GM12878 (cell line): ENCODE measurements around the gene NAB1. TPM values are rescaled to one million over a fixed set of nuclear protein-coding genes. Genes with fewer than 3 reads are reported as not detected.
A peak's percentile ranks its signal among the peaks of the same experiment; 100 is the strongest.

Source experiments
- ATAC-seq: fragments of 200-7000 bp; cut with Tn5 transposase; 3 replicates; pipeline ENCODE4 v1.9.1; 2020; ENCODE audit warnings: mild to moderate bottlenecking, moderate library complexity
- BruUV-seq: library from RNA; stranded (reverse); fragments of 400-500 nt; replicated peaks from 2 replicates; lab custom pipeline; 2021; lab: Mats Ljungman, UMichigan
- CTCF ChIA-PET: fragments of 300-600 bp; sonication (Branson Sonifier 250); formaldehyde crosslinking; extraction: SDS; loops from one replicate; lab custom pipeline; 2021; ENCODE audit warnings: inconsistent platforms; lab: Yijun Ruan, JAX
- POLR2A ChIA-PET: fragments of 350-600 bp; formaldehyde crosslinking; extraction: SDS; loops from one replicate; lab custom pipeline; 2021; ENCODE audit warnings: inconsistent platforms; lab: Charles Lee
- RAD21 ChIA-PET: fragments of 300-600 bp; sonication (Branson Sonifier 250); formaldehyde crosslinking; loops from one replicate; lab custom pipeline; 2023; ENCODE audit warnings: antibody characterized with exemption; ENCODE audit not compliant: unreplicated experiment; lab: Charles Lee
- SMC1A ChIA-PET: fragments of 300-600 bp; sonication (Branson Sonifier 250); formaldehyde crosslinking; loops from one replicate; lab custom pipeline; 2023; ENCODE audit not compliant: unreplicated experiment, uncharacterized antibody; lab: Charles Lee
- DNase-seq: peaks from one replicate; pipeline ENCODE4 v3.0.0-alpha.2; 2011; ENCODE audit warnings: low read depth, low spot score
- FAIRE-seq: peaks from 3 replicates; lab custom pipeline; 2011; peaks lifted over from hg19 to GRCh38; lab: Jason Lieb, UNC
- H2AFZ ChIP-seq: 2 replicates; pipeline ENCODE4 v1.6.0; 2011; ENCODE audit warnings: low read depth, low read length, control low read depth; ENCODE audit not compliant: control insufficient read depth
- H3K27ac ChIP-seq: 2 replicates; pipeline ENCODE4 v1.5.1; 2011; ENCODE audit warnings: control low read depth; ENCODE audit not compliant: control insufficient read depth, insufficient read depth
- H3K27me3 ChIP-seq, 2 experiments: replicated peaks in 1 of 2; 2 replicates each; pipeline versions ENCODE4 v1.6.0 to v1.6.1; 2011; ENCODE audit warnings: low read length in 1 of 2; ENCODE audit not compliant: control insufficient read depth in 2 of 2, insufficient read depth in 2 of 2
- H3K36me3 ChIP-seq, 2 experiments: 2 replicates each; pipeline ENCODE4 v1.5.1; 2011; ENCODE audit warnings: low read length in 1 of 2; ENCODE audit not compliant: control insufficient read depth in 2 of 2, insufficient read depth in 2 of 2
- H3K4me1 ChIP-seq: 2 replicates; pipeline ENCODE4 v1.6.1; 2011; ENCODE audit warnings: mild to moderate bottlenecking, low read length, moderate library complexity, mixed read lengths; ENCODE audit not compliant: control insufficient read depth, insufficient read depth
- H3K4me2 ChIP-seq: 2 replicates; pipeline ENCODE4 v1.6.0; 2011; ENCODE audit warnings: control low read depth; ENCODE audit not compliant: control insufficient read depth, insufficient read depth
- H3K4me3 ChIP-seq: fragments of 200-600 bp; sonication (generic); 2 replicates; pipeline ENCODE4 v1.5.1; 2016
- H3K79me2 ChIP-seq: 2 replicates; pipeline ENCODE4 v1.6.0; 2011; ENCODE audit warnings: low read length; ENCODE audit not compliant: control insufficient read depth, insufficient read depth
- H3K9ac ChIP-seq: 2 replicates; pipeline ENCODE4 v1.8.0; 2011; ENCODE audit warnings: low read length, control low read depth, mixed read lengths; ENCODE audit not compliant: control insufficient read depth, insufficient read depth
- H3K9me3 ChIP-seq: replicated peaks from 3 replicates; pipeline ENCODE4 v1.5.1; 2011; ENCODE audit warnings: mild to moderate bottlenecking, low read length; ENCODE audit not compliant: control insufficient read depth, insufficient read depth
- H4K20me1 ChIP-seq: 2 replicates; pipeline ENCODE4 v1.6.0; 2011; ENCODE audit not compliant: control insufficient read depth, insufficient read depth
- EGR1 ChIP-seq, 2 experiments: IDR thresholded peaks; 1 replicate in 1 of 2; 2 replicates in 1 of 2; pipeline ENCODE4 v1.6.1; 2011 to 2012; ENCODE audit warnings: low read depth in 2 of 2, low read length in 2 of 2, borderline replicate concordance in 1 of 2, mild to moderate bottlenecking in 1 of 2, moderate library complexity in 1 of 2
- FOXK2 ChIP-seq: fragments of 450-650 bp; IDR thresholded peaks from 2 replicates; pipeline ENCODE4 v1.6.1; 2017; ENCODE audit warnings: mild to moderate bottlenecking, moderate library complexity
- HCFC1 ChIP-seq: fragments of 150-350 bp; IDR thresholded peaks from 2 replicates; pipeline ENCODE4 v1.6.1; 2014; ENCODE audit warnings: low read length
- IRF4 ChIP-seq: IDR thresholded peaks from 2 replicates; pipeline ENCODE4 v1.6.1; 2011; ENCODE audit warnings: low read depth, low read length
- MTA3 ChIP-seq: IDR thresholded peaks from 2 replicates; pipeline ENCODE4 v1.6.1; 2012; ENCODE audit warnings: low read length, inconsistent platforms, borderline replicate concordance
- MYB ChIP-seq: fragments of 150-350 bp; IDR thresholded peaks from 2 replicates; pipeline ENCODE4 v1.6.1; 2014; ENCODE audit warnings: mild to moderate bottlenecking, low read depth, low read length, borderline replicate concordance
- NFXL1 ChIP-seq: fragments of 450-650 bp; IDR thresholded peaks from 2 replicates; pipeline ENCODE4 v1.6.1; 2017; ENCODE audit warnings: antibody characterized with exemption, mild to moderate bottlenecking, borderline replicate concordance
- RAD51 ChIP-seq: fragments of 450-650 bp; IDR thresholded peaks from 2 replicates; pipeline ENCODE4 v1.6.1; 2016; ENCODE audit warnings: moderate library complexity, mild to moderate bottlenecking, inconsistent platforms
- SKIL ChIP-seq: fragments of 450-650 bp; IDR thresholded peaks from 2 replicates; pipeline ENCODE4 v1.6.1; 2017; ENCODE audit warnings: mild to moderate bottlenecking, low read depth, inconsistent platforms; ENCODE audit not compliant: poor library complexity, severe bottlenecking
- SMAD5 ChIP-seq: IDR thresholded peaks from 2 replicates; pipeline ENCODE4 v1.6.1; 2016; ENCODE audit warnings: antibody characterized with exemption, low read depth
- SREBF1 ChIP-seq: IDR thresholded peaks from 2 replicates; pipeline ENCODE4 v1.6.1; 2012; ENCODE audit warnings: mild to moderate bottlenecking, low read length
- ZBTB4 ChIP-seq: fragments of 450-650 bp; formaldehyde crosslinking; IDR thresholded peaks from 2 replicates; pipeline ENCODE4 v1.4.0; 2022; ENCODE audit warnings: mild to moderate bottlenecking, moderate library complexity
- in situ Hi-C: fragments of 300-500 bp; cut with MboI; formaldehyde crosslinking; loops from 9 replicates; pipeline ENCODE4 v1.14.3; 2018; ENCODE audit warnings: mixed read lengths
- intact Hi-C: fragments of 100-400 bp; cut with micrococcal nuclease; formaldehyde crosslinking; loops from one replicate; pipeline ENCODE4 v1.14.2; 2022; ENCODE audit not compliant: unreplicated experiment
- polyA plus RNA-seq, 11 experiments: library from polyadenylated mRNA; depleted of rRNA in 4 of 11; unstranded in 6 of 11; stranded (reverse) in 5 of 11; fragments of >200 nt; fragmentation: Nextera tagmentation in 4 of 11; fragmentation: Illumina TruSeq in 1 of 11; extraction: Ambion mirVana in 4 of 11; extraction: Trizol in 1 of 11; gene quantifications; 1 replicate in 1 of 11; 2 replicates in 10 of 11; pipeline versions ENCODE4 v1.2.1 to v1.2.3, GENCODE V29; 2011 to 2016; ENCODE audit warnings: inconsistent platforms in 2 of 11, missing spikeins in 2 of 11, low read depth in 1 of 11
- total RNA-seq, 4 experiments: library from RNA; depleted of rRNA in 3 of 4; stranded (reverse); fragments of >200 nt in 3 of 4; fragmentation: Illumina TruSeq in 1 of 4; extraction: Trizol in 1 of 4; gene quantifications; 2 replicates each; pipeline versions ENCODE4 v1.2.1 to v1.2.3, GENCODE V29; 2013 to 2021

Gene NAB1
- total and polyA plus RNA-seq, 10 of the 15 experiments (the other 5 are each of a cell fraction or from before 2014, with no cell fraction given): 4.5 to 39.6 (median 23.0) TPM

DNA sequence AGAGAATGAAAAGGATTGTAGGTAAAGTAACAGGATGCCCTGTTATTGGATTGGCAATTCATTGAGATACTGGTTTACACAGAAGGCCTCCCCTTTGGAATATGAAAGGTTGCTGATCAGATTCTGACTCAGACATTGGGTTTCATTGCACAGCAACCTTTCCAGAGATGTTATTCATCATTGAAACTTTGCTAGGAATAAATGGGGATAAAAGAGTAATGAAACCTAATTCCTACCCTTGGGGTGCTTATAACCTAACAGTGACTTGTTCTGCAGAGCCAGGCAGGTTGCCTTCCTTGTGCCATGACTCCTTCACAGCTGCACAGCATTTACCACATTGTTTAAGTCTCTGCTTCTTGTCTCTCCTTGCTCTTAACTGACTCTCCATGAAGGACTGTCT lies 5.0 kb downstream of the NAB1 start:
- H3K36me3 ChIP-seq: no peaks in the 10 kb centered on the region; a peak in 1 of 4 replicates
- no peaks in the 10 kb centered on the region for H3K27me3 ChIP-seq
- peak overlapping the region; percentile 6; the same call in 1 of the 2 replicates for H3K4me3 ChIP-seq
- no peak overlapping the region for H3K4me2 ChIP-seq
- H3K9me3 ChIP-seq: no peaks in the 10 kb centered on the region
- no peak for DNase-seq
- no peaks in the 10 kb centered on the region for H3K4me1 ChIP-seq
- RAD21 ChIA-PET: interaction anchor here (1.3 to 8.0 kb wide), 3 partner anchors 10 to 71 kb away, joined by 3 to 233 read pairs (median 4); no protein-coding TSS in a partner anchor
- SMC1A ChIA-PET: interaction anchor here (2.2 to 8.2 kb wide), 4 partner anchors 10 to 59 kb away, joined by 6 to 253 read pairs (median 108); no protein-coding TSS in a partner anchor
- ATAC-seq: peak; percentile 4; the same call in 1 of the 3 replicates
- peaks cover 71% of the 10 kb centered on the region for H3K79me2 ChIP-seq
- in situ Hi-C loops: no loop called here
- FAIRE-seq: no peak
- no peaks in the 10 kb centered on the region for H4K20me1 ChIP-seq
- H3K27ac ChIP-seq: no peak overlapping the region
- BruUV-seq: no TSS peak
- no peak overlapping the region for H3K9ac ChIP-seq
- CTCF ChIA-PET: interaction anchor here (1.0 to 8.5 kb wide), 3 partner anchors 8 to 148 kb away, joined by 4 to 143 read pairs (median 50); no protein-coding TSS in a partner anchor
- intact Hi-C loops: loop anchor here (10.0 kb wide), 1 partner anchor 231 kb away; the partner anchor contains the start of gene GLS
- no peak for TF ChIP-seq SKIL
- no peak for TF ChIP-seq FOXK2
- TF ChIP-seq HCFC1: no peak
- no peak for TF ChIP-seq MYB
- no peak for TF ChIP-seq ZBTB4 (CRISPR knock-in tag)
- no peak for TF ChIP-seq RAD51
- TF ChIP-seq IRF4: no peak
- no peak for TF ChIP-seq EGR1 (IDR thresholded peaks at IDR 0.05; ENCODE audit: borderline replicate concordance in 1 of 2, low read depth in 2 of 2, low read length in 2 of 2)
- no peak for TF ChIP-seq SMAD5
- no peak for TF ChIP-seq SREBF1
- no peak for TF ChIP-seq NFXL1
- no peak for TF ChIP-seq MTA3
- POLR2A ChIA-PET: interaction anchor here (1.8 to 8.1 kb wide), 3 partner anchors 8 to 121 kb away, joined by 4 to 111 read pairs (median 65); no protein-coding TSS in a partner anchor
- no peak overlapping the region for H2AFZ ChIP-seq
